ENCODE data around the gene SRMS.

DNA sequence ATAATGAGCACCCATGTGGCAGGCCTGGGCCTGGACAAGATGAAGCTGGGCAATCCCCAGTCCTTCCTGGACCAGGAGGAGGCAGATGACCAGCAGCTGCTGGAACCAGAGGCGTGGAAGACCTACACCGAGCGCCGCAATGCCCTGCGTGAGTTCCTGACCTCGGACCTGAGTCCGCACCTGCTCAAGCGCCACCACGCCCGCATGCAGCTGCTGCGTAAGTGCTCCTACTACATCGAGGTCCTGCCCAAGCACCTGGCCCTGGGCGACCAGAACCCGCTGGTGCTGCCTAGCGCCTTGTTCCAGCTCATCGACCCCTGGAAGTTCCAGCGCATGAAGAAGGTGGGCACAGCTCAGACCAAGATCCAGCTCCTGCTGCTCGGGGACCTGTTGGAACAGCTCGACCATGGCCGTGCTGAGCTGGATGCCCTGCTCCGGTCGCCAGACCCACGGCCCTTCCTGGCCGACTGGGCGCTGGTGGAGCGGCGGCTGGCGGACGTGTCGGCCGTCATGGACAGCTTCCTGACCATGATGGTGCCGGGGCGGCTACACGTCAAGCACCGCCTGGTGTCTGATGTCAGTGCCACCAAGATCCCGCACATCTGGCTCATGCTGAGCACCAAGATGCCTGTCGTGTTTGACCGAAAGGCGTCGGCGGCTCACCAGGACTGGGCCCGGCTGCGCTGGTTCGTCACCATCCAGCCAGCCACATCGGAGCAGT lies 8.3 kb upstream of the SRMS start:
- TF ChIP-seq, protein P1, sequence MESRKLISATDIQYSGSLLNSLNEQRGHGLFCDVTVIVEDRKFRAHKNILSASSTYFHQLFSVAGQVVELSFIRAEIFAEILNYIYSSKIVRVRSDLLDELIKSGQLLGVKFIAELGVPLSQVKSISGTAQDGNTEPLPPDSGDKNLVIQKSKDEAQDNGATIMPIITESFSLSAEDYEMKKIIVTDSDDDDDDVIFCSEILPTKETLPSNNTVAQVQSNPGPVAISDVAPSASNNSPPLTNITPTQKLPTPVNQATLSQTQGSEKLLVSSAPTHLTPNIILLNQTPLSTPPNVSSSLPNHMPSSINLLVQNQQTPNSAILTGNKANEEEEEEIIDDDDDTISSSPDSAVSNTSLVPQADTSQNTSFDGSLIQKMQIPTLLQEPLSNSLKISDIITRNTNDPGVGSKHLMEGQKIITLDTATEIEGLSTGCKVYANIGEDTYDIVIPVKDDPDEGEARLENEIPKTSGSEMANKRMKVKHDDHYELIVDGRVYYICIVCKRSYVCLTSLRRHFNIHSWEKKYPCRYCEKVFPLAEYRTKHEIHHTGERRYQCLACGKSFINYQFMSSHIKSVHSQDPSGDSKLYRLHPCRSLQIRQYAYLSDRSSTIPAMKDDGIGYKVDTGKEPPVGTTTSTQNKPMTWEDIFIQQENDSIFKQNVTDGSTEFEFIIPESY (IDR thresholded peaks at IDR 0.05; ENCODE audit: extremely low read depth, insufficient replicate concordance, low read length) = no peak
- TF ChIP-seq, protein P2, sequence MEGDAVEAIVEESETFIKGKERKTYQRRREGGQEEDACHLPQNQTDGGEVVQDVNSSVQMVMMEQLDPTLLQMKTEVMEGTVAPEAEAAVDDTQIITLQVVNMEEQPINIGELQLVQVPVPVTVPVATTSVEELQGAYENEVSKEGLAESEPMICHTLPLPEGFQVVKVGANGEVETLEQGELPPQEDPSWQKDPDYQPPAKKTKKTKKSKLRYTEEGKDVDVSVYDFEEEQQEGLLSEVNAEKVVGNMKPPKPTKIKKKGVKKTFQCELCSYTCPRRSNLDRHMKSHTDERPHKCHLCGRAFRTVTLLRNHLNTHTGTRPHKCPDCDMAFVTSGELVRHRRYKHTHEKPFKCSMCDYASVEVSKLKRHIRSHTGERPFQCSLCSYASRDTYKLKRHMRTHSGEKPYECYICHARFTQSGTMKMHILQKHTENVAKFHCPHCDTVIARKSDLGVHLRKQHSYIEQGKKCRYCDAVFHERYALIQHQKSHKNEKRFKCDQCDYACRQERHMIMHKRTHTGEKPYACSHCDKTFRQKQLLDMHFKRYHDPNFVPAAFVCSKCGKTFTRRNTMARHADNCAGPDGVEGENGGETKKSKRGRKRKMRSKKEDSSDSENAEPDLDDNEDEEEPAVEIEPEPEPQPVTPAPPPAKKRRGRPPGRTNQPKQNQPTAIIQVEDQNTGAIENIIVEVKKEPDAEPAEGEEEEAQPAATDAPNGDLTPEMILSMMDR (IDR thresholded peaks at IDR 0.05 in 2 of 3, conservative IDR thresholded peaks at IDR 0.05 in 1 of 3; ENCODE audit: borderline replicate concordance in 1 of 3, insufficient read depth in 1 of 3, low read depth in 2 of 3, low read length in 2 of 3) = no peak
- TF ChIP-seq POLR2A (IDR thresholded peaks at IDR 0.05; ENCODE audit: borderline replicate concordance, extremely low read depth, insufficient read depth, insufficient read length) (no peak), TCF7L2 (IDR thresholded peaks at IDR 0.05; ENCODE audit: borderline replicate concordance, extremely low read depth, insufficient read depth, insufficient read length) (no peak), ELF1 (IDR thresholded peaks at IDR 0.05; ENCODE audit: borderline replicate concordance, low read depth) (no peak), EZH2 (IDR thresholded peaks at IDR 0.05) (no peak), POLR2AphosphoS5 (IDR thresholded peaks at IDR 0.05; ENCODE audit: low read depth, low read length) (no peak), EZH2phosphoT487 (IDR thresholded peaks at IDR 0.05; ENCODE audit: borderline replicate concordance) (no peak), CEBPB (IDR thresholded peaks at IDR 0.05; ENCODE audit: low read depth) (no peak), CBX3 (IDR thresholded peaks at IDR 0.05; ENCODE audit: low read depth) (no peak), RAD21 (IDR thresholded peaks at IDR 0.05; ENCODE audit: low read depth) (no peak)
- TF ChIP-seq, protein P3, sequence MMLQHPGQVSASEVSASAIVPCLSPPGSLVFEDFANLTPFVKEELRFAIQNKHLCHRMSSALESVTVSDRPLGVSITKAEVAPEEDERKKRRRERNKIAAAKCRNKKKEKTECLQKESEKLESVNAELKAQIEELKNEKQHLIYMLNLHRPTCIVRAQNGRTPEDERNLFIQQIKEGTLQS (IDR thresholded peaks at IDR 0.05) = no peak
- TF ChIP-seq, protein P4, sequence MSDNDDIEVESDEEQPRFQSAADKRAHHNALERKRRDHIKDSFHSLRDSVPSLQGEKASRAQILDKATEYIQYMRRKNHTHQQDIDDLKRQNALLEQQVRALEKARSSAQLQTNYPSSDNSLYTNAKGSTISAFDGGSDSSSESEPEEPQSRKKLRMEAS (IDR thresholded peaks at IDR 0.05) = no peak
